CD4-positive, alpha-beta T cell treated with Interleukin-4 for 4 hours (primary cell): Measurements from ENCODE around the gene ANKRD65.
A peak's percentile ranks its signal among the peaks of the same experiment; 100 is the strongest.
"Not testable (repeated sequence)": the region's sequence is repeated elsewhere in the genome, so short reads cannot be mapped to it uniquely, and the experiment has no call there.

Experiments
- DNase-seq: peaks from one replicate; pipeline ENCODE4 v3.0.0-alpha.2; 2020

Gene ANKRD65

GRCh38 chr1:1393428-1393827 is 27.6 kb downstream of the ANKRD65 start:
- no peak for DNase-seq

- DNase-seq: no peak
Measured at GRCh38 chr1:1393014-1393413, 28.1 kb downstream of the ANKRD65 start.

GRCh38 chr1:1391225-1391624 is 29.9 kb downstream of the ANKRD65 start:
- DNase-seq: no peak

- no peak for DNase-seq
Measured at GRCh38 chr1:1390675-1391074, 30.4 kb downstream of the ANKRD65 start.

- DNase-seq: no peak
Measured at GRCh38 chr1:1388078-1388472, 33.0 kb downstream of the ANKRD65 start.

GRCh38 chr1:1387098-1388077 is 33.7 kb downstream of the ANKRD65 start:
- no peak for DNase-seq

GRCh38 chr1:1385931-1386330 is 35.1 kb downstream of the ANKRD65 start:
- no peak for DNase-seq

GRCh38 chr1:1385339-1385738 is 35.7 kb downstream of the ANKRD65 start:
- not testable (repeated sequence) for DNase-seq

GRCh38 chr1:1381294-1381693 is 39.8 kb downstream of the ANKRD65 start:
- no peak for DNase-seq

GRCh38 chr1:1380860-1381259 is 40.2 kb downstream of the ANKRD65 start:
- no peak for DNase-seq

GRCh38 chr1:1377540-1378205 is 43.4 kb downstream of the ANKRD65 start:
- DNase-seq: no peak

- DNase-seq: no peak
Measured at GRCh38 chr1:1376551-1377226, 44.4 kb downstream of the ANKRD65 start.

- DNase-seq: peak; percentile 99
Measured at GRCh38 chr1:1374929-1375662, 46.0 kb downstream of the ANKRD65 start, which contains the start of gene AURKAIP1. Gene AURKAIP1, minus strand, starts transcription at chr1:1375207. Its CDS starts 451 bp downstream, at chr1:1374756.

- no peak for DNase-seq
Measured at GRCh38 chr1:1374589-1374928, 46.5 kb downstream of the ANKRD65 start.

- no peak for DNase-seq
Measured at GRCh38 chr1:1373815-1374588, 47.1 kb downstream of the ANKRD65 start.

- no peak for DNase-seq
Measured at GRCh38 chr1:1373051-1373814, 47.8 kb downstream of the ANKRD65 start.

GRCh38 chr1:1371746-1372711 is 49.0 kb downstream of the ANKRD65 start:
- DNase-seq: peak; percentile 60

- peak; percentile 43 for DNase-seq
Measured at GRCh38 chr1:1371364-1371745, 49.7 kb downstream of the ANKRD65 start.

GRCh38 chr1:1370771-1371300 is 50.2 kb downstream of the ANKRD65 start:
- no peak for DNase-seq

GRCh38 chr1:1370094-1370493 is 51.0 kb downstream of the ANKRD65 start:
- not testable (repeated sequence) for DNase-seq
